ENCODE measurements around the gene NPAS3.
A peak's percentile ranks its signal among the peaks of the same experiment; 100 is the strongest.

NPAS3 gene

DNA sequence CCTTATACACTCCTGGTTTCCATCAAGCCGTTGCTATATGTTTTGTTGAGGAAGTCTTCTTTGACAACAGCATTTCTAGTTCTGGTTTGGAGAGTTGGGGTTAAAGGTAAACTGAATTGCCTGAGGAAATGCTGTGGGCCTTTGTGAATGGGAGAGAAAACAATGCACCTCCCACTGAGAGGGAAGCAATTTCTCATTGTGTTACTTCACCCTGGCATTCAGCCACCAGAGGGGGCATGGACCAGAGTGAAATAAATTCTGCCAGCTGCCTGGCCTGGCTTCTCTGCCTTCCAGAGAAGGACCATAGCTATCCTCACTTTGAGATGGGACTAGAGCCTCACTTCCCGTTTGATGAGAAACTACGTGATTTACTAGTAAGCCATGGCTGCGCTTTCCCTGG is 536.9 kb downstream of the NPAS3 start:
- H3K4me3 ChIP-seq (ENCODE audit: low read depth, low read length), result no peak overlapping the region
- TF ChIP-seq, protein P1, sequence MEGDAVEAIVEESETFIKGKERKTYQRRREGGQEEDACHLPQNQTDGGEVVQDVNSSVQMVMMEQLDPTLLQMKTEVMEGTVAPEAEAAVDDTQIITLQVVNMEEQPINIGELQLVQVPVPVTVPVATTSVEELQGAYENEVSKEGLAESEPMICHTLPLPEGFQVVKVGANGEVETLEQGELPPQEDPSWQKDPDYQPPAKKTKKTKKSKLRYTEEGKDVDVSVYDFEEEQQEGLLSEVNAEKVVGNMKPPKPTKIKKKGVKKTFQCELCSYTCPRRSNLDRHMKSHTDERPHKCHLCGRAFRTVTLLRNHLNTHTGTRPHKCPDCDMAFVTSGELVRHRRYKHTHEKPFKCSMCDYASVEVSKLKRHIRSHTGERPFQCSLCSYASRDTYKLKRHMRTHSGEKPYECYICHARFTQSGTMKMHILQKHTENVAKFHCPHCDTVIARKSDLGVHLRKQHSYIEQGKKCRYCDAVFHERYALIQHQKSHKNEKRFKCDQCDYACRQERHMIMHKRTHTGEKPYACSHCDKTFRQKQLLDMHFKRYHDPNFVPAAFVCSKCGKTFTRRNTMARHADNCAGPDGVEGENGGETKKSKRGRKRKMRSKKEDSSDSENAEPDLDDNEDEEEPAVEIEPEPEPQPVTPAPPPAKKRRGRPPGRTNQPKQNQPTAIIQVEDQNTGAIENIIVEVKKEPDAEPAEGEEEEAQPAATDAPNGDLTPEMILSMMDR (IDR thresholded peaks at IDR 0.05; ENCODE audit: insufficient read depth, low read depth, low read length, missing control alignments), result no peak
- DNase-seq (ENCODE audit: low read depth), result peak; percentile 5

DNA sequence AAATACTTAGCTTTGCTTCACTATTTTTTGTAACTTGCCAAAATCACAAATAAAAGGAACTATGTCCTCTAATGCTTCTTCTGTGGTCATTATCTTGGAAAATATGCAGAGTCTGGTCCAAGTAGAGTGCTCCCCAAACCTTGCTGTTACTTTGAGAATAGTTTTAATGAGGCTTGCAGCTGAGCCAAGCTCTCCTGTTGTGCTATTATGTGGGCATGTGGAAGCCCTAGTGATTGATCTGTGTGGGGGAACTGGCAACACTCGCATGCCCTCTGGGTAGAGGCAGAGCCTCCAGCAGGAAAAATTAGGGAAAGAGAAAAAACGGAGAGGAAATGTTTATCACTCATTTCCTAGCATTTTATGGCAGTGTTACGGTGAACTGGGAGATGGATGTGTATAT is 539.1 kb downstream of the NPAS3 start:
- TF ChIP-seq, protein P1 (IDR thresholded peaks at IDR 0.05; ENCODE audit: insufficient read depth, low read depth, low read length, missing control alignments), result no peak
- no peak overlapping the region for H3K4me3 ChIP-seq (ENCODE audit: low read depth, low read length)
- DNase-seq (ENCODE audit: low read depth), result no peak

DNA sequence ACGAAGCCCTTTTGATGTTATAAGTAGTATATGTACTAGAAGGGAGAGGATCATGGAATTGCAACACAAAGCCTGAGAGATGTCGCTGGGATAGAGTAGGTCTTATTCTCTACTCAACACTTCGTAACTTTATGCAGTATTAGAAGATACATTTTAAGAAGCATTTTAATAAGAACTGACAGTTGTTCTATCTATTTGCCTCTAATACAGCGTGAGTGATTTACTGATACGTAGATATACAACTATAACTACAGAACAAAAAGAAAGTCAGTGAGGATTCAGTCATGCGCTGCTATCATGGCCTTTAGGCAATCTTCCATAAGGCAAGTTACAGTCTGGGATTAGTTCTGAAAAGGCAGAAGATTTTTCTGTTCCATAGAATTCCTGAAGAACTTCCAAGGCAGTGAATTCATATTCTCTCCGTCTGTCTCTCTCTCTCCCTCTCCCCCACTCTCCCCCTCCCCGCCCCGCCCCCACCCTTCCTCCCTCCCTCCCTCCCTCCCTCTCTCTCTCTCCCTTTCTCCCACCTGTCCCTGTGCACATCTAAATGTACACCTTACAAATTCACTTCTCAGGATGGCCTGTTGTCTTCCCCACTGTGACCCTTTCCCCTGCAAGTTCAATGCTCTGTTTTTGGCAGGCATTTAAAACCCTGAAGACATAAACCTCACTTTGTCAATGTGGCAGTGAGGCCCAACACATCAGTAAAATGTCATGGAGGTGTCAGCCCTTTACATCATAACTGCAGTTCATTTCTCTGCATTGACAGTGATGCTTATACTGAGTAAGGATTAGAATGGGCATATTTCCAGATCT is 541.6 kb downstream of the NPAS3 start:
- no peak overlapping the region for H3K4me3 ChIP-seq (ENCODE audit: low read depth, low read length)
- DNase-seq (ENCODE audit: low read depth), result no peak
- TF ChIP-seq, protein P1 (IDR thresholded peaks at IDR 0.05; ENCODE audit: insufficient read depth, low read depth, low read length, missing control alignments), result no peak

DNA sequence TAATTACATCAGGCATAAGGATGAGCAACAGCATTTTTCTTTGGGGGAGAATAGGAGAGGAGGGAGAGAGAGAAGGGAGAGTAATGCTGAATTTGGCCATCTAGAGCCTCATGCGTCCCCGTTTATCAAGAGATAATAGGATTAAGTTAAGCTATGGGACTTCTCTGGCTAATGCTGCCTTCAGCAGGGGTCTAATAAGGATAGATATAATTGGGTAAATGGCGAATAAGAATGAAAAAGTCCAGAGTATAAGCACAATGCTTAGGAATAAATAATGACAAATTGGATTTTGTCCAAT is 542.2 kb downstream of the NPAS3 start:
- TF ChIP-seq, protein P1 (IDR thresholded peaks at IDR 0.05; ENCODE audit: insufficient read depth, low read depth, low read length, missing control alignments), result no peak
- no peak overlapping the region for H3K4me3 ChIP-seq (ENCODE audit: low read depth, low read length)
- DNase-seq (ENCODE audit: low read depth), result no peak

DNA sequence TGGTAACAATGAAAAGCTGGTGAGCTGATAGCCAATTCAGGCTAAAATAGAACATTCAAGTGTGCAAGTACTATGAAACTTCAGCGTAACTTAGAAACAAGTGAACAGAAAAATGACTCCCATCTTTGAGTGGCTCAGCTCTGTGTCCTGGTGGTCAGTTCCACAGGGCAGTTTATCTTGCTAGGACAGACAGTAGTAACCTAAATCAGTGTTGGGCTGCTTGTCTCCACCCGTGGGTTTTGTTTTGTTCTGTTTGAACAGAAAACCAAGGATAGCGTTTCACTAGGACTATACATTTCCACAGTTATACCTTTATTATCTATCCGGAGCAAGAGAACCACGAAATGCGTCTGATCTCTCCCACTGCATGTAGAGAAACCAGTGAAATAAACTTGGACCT is 544.4 kb downstream of the NPAS3 start:
- H3K4me3 ChIP-seq (ENCODE audit: low read depth, low read length), result no peak overlapping the region
- no peak for DNase-seq (ENCODE audit: low read depth)
- TF ChIP-seq, protein P1 (IDR thresholded peaks at IDR 0.05; ENCODE audit: insufficient read depth, low read depth, low read length, missing control alignments), result no peak

DNA sequence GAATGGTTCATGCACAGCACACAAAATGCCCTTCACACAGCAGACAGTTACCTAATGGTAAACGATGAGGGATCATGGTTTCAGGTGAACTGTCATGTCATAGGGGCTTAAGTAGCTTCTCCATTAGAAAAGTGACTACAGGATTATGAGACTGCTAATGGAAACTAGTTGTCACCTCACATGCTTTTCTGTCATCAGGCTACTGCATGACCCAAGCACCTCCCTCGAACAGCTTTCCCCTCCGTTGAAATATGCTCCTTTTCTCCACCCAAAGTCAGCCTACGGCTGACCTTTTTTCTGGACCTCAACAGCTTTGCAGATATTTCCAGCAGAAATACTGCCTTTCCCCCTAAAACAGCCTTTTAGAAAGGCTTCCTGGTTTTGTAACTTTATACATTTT is 544.9 kb downstream of the NPAS3 start:
- DNase-seq (ENCODE audit: low read depth), result no peak
- H3K4me3 ChIP-seq (ENCODE audit: low read depth, low read length), result no peak overlapping the region
- TF ChIP-seq, protein P1 (IDR thresholded peaks at IDR 0.05; ENCODE audit: insufficient read depth, low read depth, low read length, missing control alignments), result no peak

DNA sequence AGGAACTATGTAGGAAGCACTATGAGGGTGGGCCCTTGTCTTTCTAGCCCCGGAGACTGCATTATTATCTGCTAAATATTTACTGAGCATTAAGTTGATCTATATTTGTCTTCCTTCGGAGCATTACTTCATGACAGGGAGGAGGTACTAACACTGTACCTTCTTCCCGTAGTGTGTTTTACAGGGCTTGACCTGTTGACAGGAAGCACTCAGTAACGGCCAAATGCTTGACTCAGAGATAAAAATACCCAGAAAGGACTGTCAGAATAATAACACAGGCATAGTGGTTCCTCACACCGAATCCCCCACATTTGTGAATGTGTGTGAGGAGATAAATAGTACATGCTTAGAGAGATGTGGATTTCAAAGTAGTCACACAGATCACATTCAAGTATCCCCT is 545.6 kb downstream of the NPAS3 start:
- DNase-seq (ENCODE audit: low read depth), result no peak
- TF ChIP-seq, protein P1 (IDR thresholded peaks at IDR 0.05; ENCODE audit: insufficient read depth, low read depth, low read length, missing control alignments), result no peak
- H3K4me3 ChIP-seq (ENCODE audit: low read depth, low read length), result no peak overlapping the region
